HG02973 (cell line): ENCODE results near the gene PUM1.

ENCODE experiments used
- ATAC-seq: cut with Tn5 transposase; IDR thresholded peaks from one replicate; pipeline ENCODE4 v1.9.1; 2021; ENCODE audit warnings: moderate library complexity; ENCODE audit not compliant: unreplicated experiment

PUM1 gene

DNA sequence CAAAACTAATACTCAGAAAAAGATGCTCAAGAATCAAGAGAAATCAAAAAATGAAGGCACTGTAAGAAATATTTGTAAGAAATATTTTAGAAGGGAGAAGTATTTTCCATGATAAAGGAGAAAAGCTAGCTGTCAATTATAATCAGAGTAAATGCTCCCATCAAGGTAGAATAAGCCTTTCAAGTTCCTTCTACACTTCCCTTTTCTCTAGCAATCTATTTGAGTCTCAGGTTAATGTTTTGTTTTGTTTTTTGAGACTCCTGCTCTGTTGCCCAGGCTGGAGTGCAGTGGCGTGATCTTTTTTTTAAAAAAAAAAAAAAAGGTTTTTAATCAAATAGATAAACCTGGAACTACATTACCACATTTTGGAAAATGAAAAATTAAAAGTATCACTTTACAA, 33.3 kb downstream of the PUM1 start:
- no peak for ATAC-seq

DNA sequence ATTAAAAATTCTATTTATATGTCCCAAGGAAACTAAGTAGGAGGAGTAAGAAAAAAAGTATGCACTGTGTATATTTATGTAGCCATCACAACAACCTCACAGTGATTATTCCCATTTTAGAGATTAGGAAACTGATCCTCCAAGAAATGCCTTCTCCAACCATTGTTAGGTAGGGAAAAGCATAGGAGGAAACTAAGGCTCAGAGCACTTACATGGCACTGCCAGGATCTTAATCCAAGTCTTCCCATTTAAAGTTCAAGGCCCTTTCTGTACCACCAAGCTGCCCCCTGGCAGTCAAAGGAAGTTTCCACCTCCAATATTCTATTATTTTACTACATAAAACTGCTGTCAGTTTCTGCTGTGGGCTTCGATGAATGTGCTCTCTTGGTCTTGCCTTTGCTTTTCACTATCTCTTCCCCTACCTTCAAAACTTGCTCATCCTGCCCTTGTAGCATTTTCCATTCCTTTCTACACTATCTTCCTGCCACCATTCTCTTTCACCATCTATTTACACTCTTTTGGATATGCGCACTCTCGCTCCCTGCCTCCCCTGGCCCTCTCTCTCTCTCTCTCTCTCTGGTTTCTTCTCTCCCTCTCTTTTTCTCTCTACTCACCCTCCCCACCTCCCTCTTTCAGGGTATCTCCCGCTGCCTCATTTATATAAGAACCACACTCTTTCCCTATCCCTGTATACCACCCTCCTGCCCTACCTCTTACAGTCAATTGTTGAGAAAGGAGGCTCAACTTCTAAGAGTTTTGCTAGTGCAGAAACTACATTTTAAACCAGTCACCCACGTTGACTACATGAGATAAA, 34.0 kb downstream of the PUM1 start:
- ATAC-seq: no peak

DNA sequence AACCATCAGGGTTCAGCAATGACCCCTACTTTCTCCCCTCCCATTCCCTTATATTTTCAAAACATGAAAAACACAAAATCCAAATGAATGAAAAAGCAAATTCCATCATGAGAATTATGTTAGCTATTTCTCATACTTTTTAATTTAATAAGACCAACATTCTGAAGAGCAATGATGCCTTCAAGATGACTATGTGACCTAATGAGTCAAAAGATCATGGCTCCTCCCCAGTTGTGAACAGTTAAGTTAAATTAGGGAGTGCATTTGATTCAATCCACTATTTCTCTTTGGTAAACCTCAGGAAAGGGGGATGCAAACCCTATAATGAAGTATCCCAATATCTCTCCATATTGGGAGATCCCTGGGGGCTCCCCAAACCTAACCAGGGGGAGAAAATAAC, 36.5 kb downstream of the PUM1 start:
- no peak for ATAC-seq

- ATAC-seq: no peak
Measured at GRCh38 chr1:31027693-31028526, 37.6 kb downstream of the PUM1 start.

DNA sequence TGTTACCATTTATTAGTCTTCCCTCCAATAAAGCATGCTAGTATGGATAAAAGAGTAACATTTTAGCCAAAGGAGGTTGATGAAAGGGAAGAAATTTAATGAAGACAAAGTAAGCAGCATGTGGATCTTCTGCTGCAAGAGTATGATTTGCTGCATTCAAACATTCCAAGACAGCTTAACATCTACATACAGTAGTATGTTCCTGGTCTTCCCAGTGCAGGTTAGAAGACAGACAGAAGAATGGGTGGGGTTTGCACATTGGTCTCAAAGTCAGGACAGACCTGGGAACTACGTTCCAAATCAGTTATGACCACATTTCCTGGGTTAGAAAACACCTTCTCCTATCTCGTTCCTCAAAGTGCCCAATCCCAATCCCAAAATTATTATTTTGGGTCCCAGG, 43.3 kb downstream of the PUM1 start:
- ATAC-seq: no peak

DNA sequence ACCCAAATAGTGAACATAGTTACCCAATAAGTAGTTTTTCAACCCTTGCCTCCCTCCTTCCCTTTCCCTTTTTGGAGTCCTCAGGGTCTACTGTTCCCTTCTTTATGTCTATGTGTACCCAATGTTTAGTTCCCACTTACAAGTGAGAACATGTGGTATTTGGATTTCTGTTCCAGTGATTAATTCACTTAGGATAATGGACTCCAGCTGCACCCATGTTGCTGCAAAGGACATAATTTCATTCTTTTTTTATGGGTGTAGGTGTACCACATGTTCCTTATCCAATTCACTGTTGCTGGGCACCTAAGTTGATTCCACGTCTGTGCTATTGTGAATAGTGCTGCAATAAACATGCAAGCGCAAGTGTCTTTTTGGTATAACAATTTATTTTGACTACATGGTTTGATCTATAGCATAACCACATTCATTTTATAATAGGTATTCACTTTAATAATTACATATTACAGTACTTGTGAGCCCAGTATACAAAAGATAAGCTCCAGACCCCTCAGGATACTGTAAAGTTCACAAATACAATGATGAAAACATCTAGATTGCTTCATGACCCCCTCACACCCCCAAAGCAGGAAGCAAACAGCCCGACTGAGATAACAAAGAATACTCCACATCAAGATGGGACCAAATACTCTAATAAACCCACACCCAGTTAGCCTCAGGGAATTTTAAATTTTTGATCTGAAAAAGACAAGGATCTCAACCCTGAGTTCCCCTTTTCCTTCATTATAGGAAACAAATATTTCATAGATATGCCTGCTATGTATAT, 45.3 kb downstream of the PUM1 start:
- ATAC-seq: no peak

GRCh38 chr1:31019401-31019800, 46.1 kb downstream of the PUM1 start:
- ATAC-seq: no peak

GRCh38 chr1:31016868-31017267, 48.6 kb downstream of the PUM1 start:
- no peak for ATAC-seq

DNA sequence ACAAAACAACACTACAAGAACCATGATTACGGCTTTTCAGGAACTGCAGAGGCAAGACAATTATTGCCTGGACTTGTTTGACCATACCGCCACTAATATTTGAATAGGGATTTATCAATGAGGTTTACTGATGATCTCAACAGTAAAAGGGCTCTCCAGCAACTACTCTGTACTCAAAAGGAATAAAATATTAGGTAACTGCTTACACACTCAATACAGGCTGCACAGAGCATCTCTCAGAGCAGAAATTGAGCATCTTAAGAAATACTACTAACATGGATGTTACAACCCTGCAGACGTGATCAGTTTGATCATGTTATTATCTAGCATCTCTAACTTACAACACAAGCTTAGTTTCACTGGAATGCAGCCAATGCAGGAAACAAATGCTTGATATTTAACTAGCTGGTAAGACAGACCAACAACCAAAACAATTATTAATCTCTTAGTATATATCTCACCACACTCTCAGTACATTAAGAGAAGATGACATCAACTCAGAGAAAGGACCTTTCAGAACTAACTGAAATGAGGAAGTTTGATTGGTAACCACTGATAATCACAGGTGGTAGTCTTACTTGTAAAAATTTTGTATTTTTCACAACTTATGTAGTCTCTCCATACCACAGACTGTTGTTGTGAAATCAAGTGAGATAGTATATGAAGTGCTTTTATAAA, 52.2 kb downstream of the PUM1 start:
- ATAC-seq: peak; percentile 68

DNA sequence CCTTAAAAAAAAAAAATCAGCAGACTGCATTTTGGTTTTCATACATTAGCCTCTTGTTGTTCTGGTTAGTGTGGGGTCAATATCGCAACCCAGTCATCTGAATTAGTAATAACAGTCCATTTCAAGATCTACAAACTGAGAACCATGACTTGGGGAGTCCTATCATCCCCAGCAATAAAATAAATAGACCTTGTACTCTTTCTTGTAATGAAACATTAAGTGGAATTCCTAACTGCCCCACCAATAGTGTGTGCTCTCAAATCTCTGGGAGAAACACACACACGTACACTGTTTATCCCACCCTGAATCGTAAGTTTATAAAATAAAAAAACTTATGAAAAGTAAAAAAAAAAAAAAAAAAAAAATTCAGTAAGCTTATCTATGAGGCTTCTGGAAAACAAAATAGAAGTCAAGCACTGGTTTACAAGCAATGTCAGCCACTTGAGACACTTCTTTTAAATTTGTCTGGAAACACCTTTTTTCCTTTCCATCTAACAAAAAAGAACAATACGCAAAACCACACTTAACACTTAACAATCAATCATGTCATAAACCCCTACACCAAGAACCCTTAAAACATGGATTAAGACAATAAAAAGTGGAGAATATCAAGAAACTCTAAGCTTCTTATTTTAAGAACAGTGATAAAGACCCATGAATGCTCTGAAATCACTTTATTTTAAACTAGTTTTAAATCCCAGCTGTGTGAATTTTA, 53.1 kb downstream of the PUM1 start:
- no peak for ATAC-seq

GRCh38 chr1:31011719-31012118, 53.8 kb downstream of the PUM1 start:
- ATAC-seq: no peak

GRCh38 chr1:31010086-31010989, 55.2 kb downstream of the PUM1 start:
- peak; percentile 61 for ATAC-seq

- ATAC-seq: no peak
Measured at GRCh38 chr1:31007462-31007991, 58.0 kb downstream of the PUM1 start.

DNA sequence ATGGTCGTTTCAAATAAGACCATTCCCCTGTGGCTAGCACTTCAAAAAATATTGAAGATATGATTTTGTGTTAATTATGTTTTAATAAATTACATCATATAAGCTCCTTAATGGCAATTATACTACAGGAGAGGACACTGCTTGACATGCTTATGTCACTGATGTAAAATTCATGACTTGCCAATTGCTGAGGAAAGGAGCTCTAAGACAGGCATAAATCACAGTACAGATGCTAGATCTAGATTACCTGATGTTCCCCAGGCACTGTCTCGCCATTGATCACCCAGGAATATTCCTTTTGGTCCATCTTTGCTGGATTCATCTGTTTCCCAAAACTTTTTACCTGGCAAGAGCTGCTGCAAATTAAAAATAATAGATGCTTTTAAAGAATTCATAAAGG, 58.8 kb downstream of the PUM1 start:
- no peak for ATAC-seq

DNA sequence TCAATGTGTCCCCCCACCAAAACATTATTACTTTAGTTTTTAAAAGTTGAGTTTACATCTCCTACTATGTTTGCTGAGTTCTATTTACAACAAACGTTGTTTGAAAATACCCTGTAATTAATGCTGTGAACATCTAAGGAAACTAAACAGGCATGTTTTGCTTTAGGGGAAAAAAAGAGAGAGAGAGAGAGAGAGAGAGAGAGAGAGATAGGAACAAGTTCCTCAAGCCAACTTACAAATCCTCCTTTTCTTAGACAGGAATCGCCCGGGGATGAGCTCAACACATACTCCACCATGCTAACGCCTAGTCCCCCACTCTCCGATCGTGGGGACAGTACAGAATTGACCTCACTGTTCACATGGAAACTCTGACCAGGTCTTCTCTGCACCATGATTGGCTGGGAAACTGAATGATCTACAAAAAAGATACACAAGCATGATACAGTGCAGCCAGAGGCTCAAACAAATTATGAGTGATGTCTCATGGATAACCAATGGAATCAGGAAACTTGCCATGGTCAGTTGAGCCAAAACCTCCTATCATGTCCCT, 59.8 kb downstream of the PUM1 start:
- ATAC-seq: no peak

DNA sequence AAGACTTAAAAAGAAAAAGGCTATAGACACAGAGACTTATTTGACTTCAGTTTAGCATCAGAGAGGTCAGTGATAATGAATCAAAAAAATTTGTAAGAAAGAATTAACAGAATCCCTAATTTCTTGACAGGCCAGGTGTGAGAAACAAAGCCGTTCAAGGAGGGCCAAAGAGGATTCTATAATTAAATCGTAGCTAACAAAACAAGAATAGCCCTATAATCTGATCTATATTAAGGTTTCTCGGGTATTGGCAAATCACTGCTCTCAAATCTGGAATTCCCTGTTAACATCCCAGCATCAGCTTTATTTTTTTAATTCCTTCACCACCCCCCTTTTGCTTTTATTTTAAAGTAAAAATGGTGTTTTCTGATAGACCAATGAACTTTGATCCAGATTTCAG, 60.3 kb downstream of the PUM1 start:
- ATAC-seq: no peak

- ATAC-seq: no peak
Measured at GRCh38 chr1:31004231-31004621, 61.3 kb downstream of the PUM1 start.

GRCh38 chr1:31003613-31004230, 61.8 kb downstream of the PUM1 start:
- ATAC-seq: no peak
